ENCODE data around the gene A2ML1. TPM values are rescaled to one million over a fixed set of nuclear protein-coding genes. Genes with fewer than 3 reads are reported as not detected.
"Not testable (repeated sequence)": the region's sequence is repeated elsewhere in the genome, so short reads cannot be mapped to it uniquely, and the experiment has no call there.

Gene A2ML1
- total and polyA plus RNA-seq, 9 donors = 0.07 to 0.80 (median 0.23) TPM; not detected in 1

GRCh38 chr12:8793226-8793625 lies 29.2 kb upstream of the A2ML1 start:
- H3K36me3 ChIP-seq; DNase-seq; intact Hi-C loops (cut with DNase I); H3K27ac ChIP-seq; H3K27me3 ChIP-seq; H3K4me3 ChIP-seq; H3K9me3 ChIP-seq; H3K4me1 ChIP-seq (ENCODE audit: insufficient read depth): not testable (repeated sequence)
- WGBS, 3 donors = 94 to 97% (median 95%) methylated on average over 4 of the region's 4 CpGs

DNA sequence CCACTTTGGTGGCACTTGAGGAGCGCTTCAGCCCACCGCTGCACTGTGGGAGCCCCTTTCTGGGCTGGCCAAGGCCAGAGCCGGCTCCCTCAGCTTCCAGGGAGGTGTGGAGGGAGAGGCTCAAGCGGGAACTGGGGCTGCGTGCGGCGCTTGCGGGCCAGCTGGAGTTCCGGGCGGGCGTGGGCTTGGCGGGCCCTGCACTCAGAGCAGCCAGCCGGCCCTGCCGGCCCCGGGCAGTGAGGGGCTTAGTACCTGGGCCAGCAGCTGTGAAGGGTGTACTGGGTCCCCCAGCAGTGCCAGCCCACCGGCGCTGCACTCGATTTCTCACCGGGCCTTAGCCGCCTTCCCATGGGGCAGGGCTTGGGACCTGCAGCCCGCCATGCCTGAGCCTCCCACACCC lies 27.8 kb upstream of the A2ML1 start:
- H3K4me3 ChIP-seq; H3K27ac ChIP-seq; H3K9me3 ChIP-seq; DNase-seq; H3K4me1 ChIP-seq (ENCODE audit: insufficient read depth); H3K36me3 ChIP-seq; H3K27me3 ChIP-seq; intact Hi-C loops (cut with DNase I): not testable (repeated sequence)
- 97 to 100% (median 98%) methylated on average over 11 to 21 of the region's 21 CpGs for WGBS, 3 donors

DNA sequence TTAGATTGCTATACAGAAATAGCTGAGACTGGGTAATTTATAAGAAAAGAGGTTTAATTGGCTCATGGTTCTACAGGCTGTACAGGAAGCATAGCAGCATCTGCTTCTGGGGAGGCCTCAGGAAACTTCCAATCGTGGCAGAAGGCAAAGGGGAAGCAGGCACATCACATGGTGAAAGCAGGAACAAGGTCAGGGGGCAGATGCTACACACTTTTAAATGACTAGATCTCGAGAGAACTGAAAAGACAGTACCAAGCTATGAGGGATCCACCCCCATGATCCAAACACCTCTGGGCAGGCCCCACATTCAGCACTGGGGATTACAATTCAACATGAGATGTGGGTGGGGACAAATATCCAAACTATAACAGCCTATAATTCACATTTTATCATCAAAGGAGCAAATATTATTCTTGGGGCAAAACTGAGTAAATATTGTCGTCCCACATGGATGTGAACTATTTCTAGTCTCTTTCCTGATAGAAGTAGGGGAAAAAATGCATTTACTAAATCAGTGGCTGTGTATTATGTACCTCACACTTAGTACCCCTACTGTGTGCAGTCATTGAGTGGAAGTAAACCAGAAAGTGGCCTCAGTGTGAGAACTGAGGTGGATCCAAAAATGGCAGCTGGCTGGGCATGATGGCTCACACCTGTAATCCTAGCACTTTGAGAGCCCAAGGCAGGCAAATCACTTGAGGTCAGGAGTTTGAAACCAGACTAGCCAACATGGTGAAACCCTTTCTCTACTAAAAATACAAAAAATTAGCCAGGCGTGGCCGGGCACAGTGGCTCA lies 25.4 kb upstream of the A2ML1 start:
- intact Hi-C loops (cut with DNase I) = no loop called here
- Histone ChIP-seq H3K36me3 (no peaks in the 10 kb centered on the region), H3K27ac (no peak overlapping the region), H3K4me3 (no peak overlapping the region), H3K4me1 (ENCODE audit: insufficient read depth) (no peaks in the 10 kb centered on the region), H3K9me3 (no peaks in the 10 kb centered on the region), H3K27me3 (no peaks in the 10 kb centered on the region)
- 74 to 86% (median 74%) methylated on average over 5 of the region's 5 CpGs for WGBS, 3 donors
- TF ChIP-seq CTCF (IDR thresholded peaks at IDR 0.05) = no peak
- TF ChIP-seq POLR2A (IDR thresholded peaks at IDR 0.05) = no peak
- TF ChIP-seq EP300 (IDR thresholded peaks at IDR 0.05) = no peak
- no peak for DNase-seq

DNA sequence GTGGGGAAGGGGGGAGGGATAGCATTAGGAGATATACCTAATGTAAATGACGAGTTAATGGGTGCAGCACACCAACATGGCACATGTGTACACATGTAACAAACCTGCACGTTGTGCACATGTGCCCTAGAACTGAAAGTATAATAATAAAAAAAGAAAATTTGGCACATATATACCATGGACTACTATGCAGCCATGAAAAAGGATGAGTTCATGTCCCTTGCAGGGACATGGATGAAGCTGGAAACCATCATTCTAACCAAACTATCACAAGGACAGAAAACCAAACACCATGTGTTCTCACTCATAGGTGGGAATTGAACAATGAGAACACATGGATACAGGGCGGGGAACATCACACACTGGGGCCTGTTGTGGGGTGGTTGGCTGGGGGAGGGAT lies 21.2 kb upstream of the A2ML1 start:
- intact Hi-C loops (cut with DNase I); H3K9me3 ChIP-seq; H3K4me3 ChIP-seq; H3K27me3 ChIP-seq; DNase-seq; H3K4me1 ChIP-seq (ENCODE audit: insufficient read depth); H3K27ac ChIP-seq; H3K36me3 ChIP-seq: not testable (repeated sequence)
- WGBS, 3 donors = 92 to 96% (median 95%) methylated on average over 3 of the region's 3 CpGs

GRCh38 chr12:8804833-8805232 lies 17.6 kb upstream of the A2ML1 start:
- intact Hi-C loops (cut with DNase I); H3K9me3 ChIP-seq; H3K4me1 ChIP-seq (ENCODE audit: insufficient read depth); H3K27ac ChIP-seq; H3K4me3 ChIP-seq; H3K36me3 ChIP-seq; H3K27me3 ChIP-seq; DNase-seq: not testable (repeated sequence)
- WGBS, 3 donors = 86 to 92% (median 90%) methylated on average over 3 of the region's 3 CpGs

DNA sequence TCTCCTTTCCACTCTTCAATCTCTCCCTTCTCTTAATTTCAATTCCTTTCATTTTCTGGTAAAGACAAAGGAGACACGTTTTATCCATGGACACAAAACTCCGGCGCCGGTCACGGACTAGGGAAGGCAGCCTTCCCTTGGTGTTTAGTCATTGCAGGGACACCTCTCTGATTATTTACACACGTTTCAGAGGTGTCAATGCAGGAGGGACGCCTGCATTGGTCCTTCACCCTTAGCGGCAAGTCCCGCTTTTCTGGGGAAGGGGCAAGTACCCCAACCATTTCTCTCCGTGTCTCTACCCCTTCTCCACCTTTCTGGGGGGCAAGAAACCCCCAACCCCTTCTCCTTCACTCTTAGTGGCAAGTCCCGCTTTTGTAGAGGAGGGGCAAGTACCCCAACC lies 16.9 kb upstream of the A2ML1 start:
- H3K27ac ChIP-seq; H3K4me1 ChIP-seq (ENCODE audit: insufficient read depth); H3K27me3 ChIP-seq; DNase-seq; H3K36me3 ChIP-seq; H3K4me3 ChIP-seq; H3K9me3 ChIP-seq; intact Hi-C loops (cut with DNase I): not testable (repeated sequence)
- WGBS, 3 donors = 91 to 94% (median 91%) methylated on average over 11 of the region's 11 CpGs

DNA sequence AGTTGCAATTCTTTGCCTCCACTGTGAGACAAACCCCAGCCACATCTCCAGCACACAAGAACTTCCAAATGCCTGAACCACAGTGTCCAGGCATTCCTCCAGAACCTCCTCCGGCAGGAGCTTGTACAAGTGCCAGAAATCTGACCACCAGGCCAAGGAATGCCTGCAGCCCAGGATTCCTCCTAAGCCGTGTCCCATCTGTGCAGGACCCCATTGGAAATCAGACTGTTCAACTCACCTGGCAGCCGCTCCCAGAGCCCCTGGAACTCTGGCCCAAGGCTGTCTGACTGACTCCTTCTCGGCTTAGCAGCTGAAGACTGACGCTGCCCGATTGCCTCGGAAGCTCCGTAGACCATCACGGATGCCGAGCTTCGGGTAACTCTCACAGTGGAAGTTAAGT lies 15.3 kb upstream of the A2ML1 start:
- WGBS, 3 donors = 58 to 67% (median 66%) methylated on average over 11 of the region's 11 CpGs
- H3K9me3 ChIP-seq; H3K4me3 ChIP-seq; DNase-seq; H3K4me1 ChIP-seq (ENCODE audit: insufficient read depth); H3K36me3 ChIP-seq; intact Hi-C loops (cut with DNase I); H3K27ac ChIP-seq; H3K27me3 ChIP-seq: not testable (repeated sequence)

DNA sequence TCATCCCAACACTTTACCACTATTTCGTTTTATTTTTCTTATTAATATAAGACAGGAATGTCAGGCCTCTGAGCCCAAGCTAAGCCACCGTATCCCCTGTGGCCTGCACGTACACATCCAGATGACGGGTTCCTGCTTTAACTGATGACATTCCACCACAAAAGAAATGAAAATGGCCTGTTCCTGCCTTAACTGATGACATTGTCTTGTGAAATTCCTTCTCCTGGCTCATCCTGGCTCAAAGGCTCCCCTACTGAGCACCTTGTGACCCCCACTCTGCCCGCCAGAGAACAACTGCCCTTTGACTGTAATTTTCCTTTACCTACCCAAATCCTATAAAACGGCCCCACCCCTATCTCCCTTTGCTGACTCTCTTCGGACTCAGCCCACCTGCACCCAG lies 12.3 kb upstream of the A2ML1 start:
- H3K27ac ChIP-seq; H3K36me3 ChIP-seq; intact Hi-C loops (cut with DNase I); DNase-seq; H3K4me3 ChIP-seq; H3K4me1 ChIP-seq (ENCODE audit: insufficient read depth); H3K9me3 ChIP-seq; H3K27me3 ChIP-seq: not testable (repeated sequence)
- 83 to 88% (median 87%) methylated on average over 7 of the region's 7 CpGs for WGBS, 3 donors
